ENCODE data around the gene FAM168A.

Gene FAM168A

DNA sequence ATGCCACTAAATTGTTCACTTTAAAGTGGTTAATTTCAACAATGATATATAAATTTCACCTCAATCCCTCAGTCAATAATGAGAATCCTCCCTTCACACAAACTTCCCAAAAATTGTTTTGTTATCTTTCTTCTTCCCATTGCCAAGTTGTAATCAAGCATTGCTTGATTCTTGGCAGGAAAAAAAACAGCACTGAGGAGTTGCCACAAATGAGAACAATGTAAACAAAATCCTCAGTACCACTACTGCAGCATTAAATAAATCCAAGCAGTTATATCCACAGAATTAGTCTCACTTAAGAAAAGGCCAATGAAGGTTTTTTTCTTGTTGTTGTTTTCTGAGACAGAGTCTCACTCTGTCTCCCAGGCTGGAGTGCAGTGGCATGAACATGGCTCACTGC is 38.2 kb downstream of the FAM168A start:
- DNase-seq = no peak

DNA sequence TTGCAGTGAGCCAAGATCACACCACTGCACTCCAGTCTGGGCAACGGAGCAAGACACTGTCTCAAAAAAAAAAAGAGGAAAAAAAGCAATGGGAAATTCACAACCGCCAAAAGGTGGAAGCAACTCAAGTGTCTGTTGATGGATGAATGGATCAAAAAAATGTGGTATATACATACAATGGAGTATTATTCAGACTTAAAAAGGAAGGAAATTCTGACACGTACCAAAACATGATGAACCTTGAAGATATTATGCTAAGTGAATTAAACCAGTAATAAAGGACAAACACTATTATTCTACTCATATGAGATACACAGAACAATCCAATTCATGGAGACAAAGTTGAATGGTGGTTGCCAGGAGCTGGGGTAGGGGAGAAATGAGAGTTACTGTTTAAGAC is 40.9 kb downstream of the FAM168A start:
- DNase-seq = no peak

DNA sequence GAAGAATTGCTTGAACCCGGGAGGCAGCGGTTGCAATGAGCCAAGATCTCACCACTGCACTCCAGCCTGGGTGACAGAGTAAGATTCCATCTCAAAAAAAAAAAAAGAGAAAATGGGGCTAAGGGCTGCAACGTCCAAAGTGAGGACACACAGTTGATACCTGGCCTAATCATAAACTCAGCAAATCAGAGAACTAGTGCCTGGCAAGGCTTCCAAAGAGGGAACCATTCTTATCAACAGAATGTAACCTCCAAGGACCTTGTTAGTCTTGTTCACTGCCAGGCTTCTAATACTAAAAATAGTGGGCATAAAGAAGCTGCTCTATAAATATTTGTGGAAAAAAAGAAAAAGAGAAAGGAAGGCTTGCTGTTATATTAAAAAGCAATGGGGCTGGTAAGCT is 42.3 kb downstream of the FAM168A start:
- DNase-seq = no peak

DNA sequence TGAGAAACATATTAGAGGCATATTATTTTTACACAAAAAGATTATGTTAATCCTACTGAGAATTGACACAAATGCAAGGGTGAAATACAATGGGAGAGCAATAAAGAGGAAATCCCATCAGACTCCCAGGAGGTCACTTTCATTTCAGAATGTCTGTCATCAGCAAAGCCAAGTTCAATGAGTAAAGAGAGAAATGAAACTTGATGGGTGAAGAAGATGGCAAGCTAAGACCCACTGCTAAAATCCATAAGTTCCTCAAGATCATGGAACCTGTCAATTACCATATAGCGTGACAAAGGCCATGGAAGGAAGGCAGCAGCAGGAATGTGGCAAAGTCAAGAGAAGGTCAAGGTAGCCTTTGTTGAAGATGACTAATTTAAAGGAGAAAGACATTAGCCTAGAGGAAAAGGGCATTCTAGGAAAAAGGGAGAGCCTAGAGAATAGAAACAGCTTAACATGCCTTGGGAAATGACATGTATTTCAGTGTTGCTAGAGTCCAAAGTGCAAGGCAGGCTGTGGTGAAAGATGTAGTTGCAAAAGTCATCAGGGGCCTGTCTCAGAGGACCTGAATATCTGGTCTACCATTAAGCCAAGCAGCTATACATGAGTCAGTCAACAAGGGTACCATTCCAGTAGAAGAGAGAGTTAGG is 43.1 kb downstream of the FAM168A start:
- peak in 1 of 58 donors; percentile 4 for DNase-seq

DNA sequence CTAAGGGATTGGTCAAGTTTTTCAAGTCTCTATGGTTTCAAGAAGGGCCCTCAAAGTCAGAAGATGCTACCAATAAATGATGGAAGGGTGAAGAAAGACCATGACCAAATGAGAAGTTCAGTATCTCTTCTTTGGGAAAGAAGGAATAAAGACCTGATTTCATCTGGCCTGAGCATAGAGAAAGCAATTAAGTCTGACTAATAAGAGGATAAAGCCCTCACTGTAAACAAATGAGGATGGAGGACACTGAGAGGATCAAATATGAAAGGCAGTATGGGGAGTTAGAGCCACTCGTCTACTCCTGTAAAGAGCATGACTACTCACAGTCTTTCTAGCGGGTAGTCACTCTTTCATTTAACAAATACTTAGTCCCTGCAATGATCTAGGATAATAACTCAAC is 44.6 kb downstream of the FAM168A start:
- DNase-seq = no peak

DNA sequence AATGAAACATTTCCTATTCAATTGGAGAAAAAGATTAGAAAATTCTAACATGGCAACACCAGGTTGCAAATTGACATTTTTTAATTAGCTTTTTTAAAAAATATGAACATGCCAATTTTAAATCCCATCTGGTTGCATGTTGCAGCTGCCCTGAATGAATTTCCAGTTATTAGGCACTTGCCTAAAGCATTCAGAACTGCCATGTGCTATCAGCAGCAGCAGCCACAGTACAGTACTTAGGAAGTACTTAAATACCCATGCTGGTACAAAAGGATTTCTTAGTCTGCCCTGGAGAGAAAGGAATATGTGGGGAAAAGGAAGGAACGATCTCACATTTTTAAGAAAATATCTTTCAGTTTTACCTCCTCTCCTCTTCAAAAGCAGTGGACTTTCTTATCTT is 46.2 kb downstream of the FAM168A start:
- no peak for DNase-seq

DNA sequence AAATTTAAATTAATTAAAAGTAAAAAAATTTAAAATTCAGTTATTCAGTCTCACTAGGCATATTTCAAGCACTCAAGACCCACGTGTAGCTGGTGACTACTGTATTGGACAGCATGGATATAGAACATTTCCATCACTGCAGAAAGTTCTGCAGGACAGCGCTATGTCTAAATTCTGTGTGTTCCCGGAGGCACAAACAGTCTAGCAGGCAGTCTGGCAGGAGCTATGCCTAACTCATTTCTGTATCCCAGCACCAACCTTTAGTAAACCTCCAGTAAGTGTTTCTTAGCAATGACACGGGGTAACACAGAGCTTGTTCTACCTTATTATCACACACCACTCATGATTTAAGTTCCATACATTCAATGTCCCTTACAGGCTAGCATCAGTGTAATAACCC is 48.5 kb downstream of the FAM168A start:
- DNase-seq = no peak

DNA sequence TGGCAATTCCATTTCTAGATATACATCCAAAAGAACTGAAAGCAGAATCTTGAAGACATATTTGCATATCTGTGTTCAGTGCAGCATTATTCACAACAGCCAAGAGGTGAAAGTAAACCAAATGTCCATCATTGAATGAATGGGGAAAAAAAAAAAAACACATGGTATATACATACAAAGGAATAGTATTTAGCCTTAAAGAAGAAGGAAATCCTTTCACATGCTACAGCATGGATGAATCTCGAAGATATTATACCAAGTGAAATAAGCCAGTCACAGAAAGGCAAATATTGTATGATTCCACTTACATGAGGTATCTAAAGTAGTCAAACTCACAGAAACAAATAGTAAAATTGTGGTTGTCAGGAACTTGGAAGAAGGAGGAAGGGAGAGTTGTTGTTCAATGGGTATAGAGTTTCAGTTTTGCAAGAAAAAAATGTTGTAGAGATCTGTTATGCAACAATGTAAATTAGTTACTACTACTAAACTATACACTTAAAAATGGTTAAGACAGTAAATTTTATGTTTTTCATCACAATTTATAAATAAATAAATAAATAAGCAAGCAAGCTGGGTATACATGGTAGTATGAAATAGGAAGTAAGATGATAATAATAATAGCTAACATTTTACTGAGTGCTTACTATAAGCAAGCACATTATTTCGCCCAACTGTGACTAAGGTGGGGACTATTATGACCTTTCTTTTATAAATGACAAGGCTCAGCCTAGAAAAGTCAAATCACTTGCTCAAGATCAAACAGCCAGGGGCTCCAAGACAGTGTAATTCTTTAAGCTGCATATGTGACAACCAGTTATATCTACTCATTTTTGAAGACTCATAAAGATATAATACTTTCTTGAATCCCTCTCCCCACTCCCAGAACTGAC is 50.0 kb downstream of the FAM168A start:
- no peak for DNase-seq

DNA sequence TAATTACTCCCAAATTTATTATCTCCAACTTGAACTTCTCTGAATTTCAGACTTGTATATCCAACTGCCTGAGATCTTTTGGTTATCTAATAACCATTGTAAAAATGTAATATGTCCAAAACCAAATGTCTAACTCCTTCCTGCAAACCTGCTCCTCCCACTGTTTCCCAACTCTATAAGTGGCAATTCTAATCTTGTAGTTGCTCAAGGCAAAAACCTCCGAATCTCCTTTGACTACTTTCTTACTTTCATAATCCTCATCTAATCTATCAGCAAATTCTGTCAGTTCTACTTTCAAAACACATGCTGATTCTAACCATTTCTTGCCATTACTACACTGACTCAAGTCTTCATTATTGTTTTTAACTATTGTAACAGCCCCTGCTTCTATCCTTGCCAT is 55.7 kb downstream of the FAM168A start:
- DNase-seq = no peak

DNA sequence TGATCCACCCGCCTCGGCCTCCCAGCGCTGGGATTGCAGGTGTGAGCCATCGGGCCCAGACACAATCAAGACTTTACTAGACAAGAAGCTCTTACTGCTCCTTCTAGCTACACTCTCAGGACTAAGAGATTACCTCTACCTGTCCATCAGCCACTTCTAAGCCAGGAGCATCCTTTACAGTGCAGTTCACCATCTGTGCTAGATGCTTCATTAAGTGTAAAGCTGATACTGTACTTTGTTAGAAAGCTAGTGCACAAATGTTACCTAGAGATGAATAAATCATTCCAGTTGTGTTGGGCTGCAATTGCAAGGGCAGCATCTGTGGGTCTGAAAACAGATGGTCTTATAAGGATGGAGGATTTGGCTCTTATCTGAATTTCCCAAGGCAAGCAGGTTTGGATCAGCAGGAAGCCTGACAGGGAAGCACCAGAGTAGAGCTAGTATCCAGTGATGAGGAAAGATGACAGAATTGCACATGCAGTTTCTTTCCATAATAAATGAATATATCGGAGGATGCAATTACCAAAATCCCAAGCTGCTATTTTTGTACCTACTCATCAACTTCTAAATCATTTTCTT is 58.3 kb downstream of the FAM168A start:
- no peak for DNase-seq

- peak in 1 of 58 donors; percentile 23 for DNase-seq
These were observed 59.5 kb downstream of the FAM168A start for GRCh38 chr11:73538381-73538872.

- no peak for DNase-seq
These were observed 59.9 kb downstream of the FAM168A start for GRCh38 chr11:73537969-73538368.

DNA sequence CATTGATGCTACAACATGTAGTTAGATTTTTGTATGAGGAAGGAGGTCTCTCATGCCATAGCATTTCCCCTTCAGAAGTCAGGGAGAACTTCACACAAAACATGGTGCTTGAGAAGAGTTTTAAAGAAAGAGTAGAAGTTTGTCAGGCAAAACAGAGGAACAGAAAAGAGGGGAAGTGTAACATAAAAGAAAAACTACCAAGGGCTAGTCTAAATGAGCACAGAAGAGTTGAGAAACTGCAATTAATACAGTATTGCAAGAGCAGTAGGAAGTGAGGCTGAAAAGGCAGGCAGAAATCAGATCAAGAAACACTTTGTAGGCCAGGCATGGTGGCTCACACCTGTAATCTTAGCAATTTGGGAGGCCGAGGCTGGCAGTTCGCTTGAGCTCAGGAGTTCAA is 61.0 kb downstream of the FAM168A start:
- DNase-seq = no peak

DNA sequence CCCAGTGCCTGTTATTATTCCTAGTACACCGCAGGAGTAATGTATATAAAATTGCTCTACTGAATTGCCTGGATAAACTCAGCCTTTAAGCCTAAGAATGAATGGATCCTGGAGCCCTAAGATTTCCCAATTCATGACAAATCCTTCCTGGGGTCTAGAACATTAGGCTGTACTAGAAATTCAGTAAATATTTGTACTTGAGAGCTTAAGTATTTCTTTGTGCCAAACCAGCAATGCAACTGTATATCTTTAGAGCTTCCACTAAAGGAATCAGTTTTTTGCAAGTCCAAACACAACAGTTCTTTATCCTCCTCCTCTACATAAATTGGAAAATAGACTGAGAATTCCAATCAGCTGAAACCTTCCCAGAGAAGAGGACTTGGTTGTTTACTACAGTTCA is 65.6 kb downstream of the FAM168A start:
- DNase-seq = no peak

DNA sequence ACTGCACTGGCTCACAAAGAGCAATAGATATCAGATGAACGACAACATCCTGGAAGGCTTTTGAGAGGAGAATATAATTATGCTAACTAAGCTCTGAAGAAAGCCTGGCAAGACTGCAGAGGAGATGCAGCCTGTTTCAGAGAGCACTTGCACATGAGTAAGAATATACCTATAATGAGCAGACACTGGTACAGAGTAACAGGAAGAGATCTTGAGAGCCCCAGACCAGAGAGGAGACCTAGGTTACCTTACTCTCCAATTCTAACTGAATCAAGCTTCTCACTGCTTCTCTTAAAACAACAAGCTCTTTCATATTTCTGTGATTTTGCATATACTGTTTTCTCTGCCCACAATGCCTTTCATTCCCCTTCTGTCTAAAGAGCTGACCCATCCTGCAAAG is 66.5 kb downstream of the FAM168A start:
- DNase-seq = no peak

DNA sequence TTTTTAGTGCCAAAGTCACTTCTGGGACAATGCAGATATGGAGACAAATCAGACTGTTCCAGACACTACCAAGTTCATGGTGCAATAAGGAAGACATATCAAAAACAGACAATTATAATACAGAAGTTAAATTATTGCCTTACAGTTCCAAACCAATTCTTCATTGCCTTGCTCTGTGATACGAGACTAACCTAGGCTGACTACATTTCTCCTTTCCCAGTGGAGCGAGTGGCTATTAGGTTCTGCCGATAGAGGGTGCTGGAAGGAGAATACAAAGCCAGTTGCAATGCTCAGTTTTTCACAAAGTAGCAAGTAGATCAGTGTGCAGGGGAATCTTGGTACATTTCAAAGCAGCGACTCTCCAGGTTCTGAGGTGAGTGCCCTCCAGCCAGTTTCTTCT is 67.8 kb downstream of the FAM168A start:
- DNase-seq = no peak

DNA sequence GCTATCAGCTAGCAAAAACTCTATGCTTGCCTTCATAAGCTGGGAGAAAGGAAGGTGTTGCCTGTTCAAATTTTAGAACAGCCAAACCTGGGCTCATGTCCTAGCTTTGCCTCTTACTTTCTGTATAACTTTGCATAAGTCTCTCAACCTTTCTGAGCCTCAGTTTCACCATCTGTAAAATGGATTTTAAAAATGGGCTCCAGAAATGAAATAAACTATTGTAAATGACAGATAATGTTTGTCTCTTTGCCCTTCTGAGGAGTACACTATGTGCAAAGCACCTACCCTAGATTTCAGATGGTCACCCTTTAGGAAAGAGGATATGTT is 68.7 kb downstream of the FAM168A start:
- DNase-seq = no peak

- peak in 7 of 58 donors; percentile 2 to 16 (median 7) for DNase-seq
These were observed 69.3 kb downstream of the FAM168A start for GRCh38 chr11:73528483-73529203.

- no peak for DNase-seq
These were observed 69.9 kb downstream of the FAM168A start for GRCh38 chr11:73528013-73528412.

DNA sequence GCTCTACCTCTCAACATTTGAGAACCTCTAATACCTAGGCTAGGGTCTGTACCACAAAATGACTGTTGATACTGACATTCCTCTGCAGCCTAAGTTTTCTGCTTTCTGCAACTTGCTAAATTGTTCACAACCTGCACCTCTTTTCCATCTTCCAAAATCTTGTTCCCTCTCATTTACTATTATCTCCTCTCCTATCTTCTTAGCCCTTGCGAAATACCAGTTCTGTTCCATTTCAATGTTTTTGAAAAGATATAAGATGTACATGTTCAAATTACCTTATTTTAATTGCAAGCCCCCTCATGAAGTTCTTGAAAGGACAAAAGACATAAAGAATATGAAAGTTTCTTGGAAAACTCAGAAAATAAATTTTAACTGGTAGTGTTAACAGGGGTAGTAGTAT is 72.3 kb downstream of the FAM168A start:
- no peak for DNase-seq

- DNase-seq = no peak
These were observed 73.1 kb downstream of the FAM168A start for GRCh38 chr11:73524774-73525173.

DNA sequence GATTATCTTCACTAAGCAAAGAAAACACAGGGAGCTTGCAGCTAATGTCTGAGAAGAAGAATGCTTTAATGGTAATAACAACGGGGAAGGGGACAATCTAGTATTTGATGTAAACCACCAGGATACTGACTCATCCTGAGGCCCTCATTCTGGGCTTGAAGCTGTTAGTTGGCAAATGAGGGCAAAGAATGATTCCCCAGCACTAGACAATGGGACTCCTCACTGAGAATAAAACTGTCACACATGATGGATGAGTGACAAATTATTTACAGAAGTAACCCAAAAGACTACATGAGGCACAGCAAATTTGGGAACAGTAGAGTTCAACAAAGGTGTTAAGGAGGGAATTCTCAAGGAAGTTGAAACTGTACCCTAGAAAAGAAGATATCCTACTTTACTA is 76.3 kb downstream of the FAM168A start:
- DNase-seq = peak in 1 of 58 donors; percentile 21
